BLaER1 treated with 17β-estradiol and CSF1 and Interleukin-3, amounts not matched to agents 10 nM and 100 nM (cell line): ENCODE results near the gene DVL1.

Experiments
- H3K27ac ChIP-seq, 11 experiments: shearing (Covaris generic); formaldehyde crosslinking; 2 replicates each; pipeline ENCODE4 v1.8.1; 2022
- H3K27me3 ChIP-seq, 11 experiments: shearing (Covaris generic); formaldehyde crosslinking; 2 replicates each; pipeline ENCODE4 v1.8.1; 2022
- H3K36me3 ChIP-seq, 11 experiments: shearing (Covaris generic); formaldehyde crosslinking; 2 replicates each; pipeline ENCODE4 v1.8.1; 2022
- H3K4me1 ChIP-seq, 10 experiments: shearing (Covaris generic); formaldehyde crosslinking; 2 replicates each; pipeline ENCODE4 v1.8.1; 2022
- H3K4me2 ChIP-seq, 11 experiments: shearing (Covaris generic); formaldehyde crosslinking; 2 replicates each; pipeline ENCODE4 v1.8.1; 2022
- H3K4me3 ChIP-seq, 10 experiments: shearing (Covaris generic); formaldehyde crosslinking; 2 replicates each; pipeline ENCODE4 v1.8.1; 2022
- H3K9ac ChIP-seq, 11 experiments: shearing (Covaris generic); formaldehyde crosslinking; 2 replicates each; pipeline ENCODE4 v1.8.1; 2022
- H3K9me3 ChIP-seq, 11 experiments: shearing (Covaris generic); formaldehyde crosslinking; replicated peaks in 1 of 11; 2 replicates each; pipeline ENCODE4 v1.8.1; 2022
- H4K20me1 ChIP-seq, 11 experiments: shearing (Covaris generic); formaldehyde crosslinking; 2 replicates each; pipeline ENCODE4 v1.8.1; 2022
- Cebpa-rat ChIP-seq, 11 experiments: shearing (Covaris generic); IDR thresholded peaks; 2 replicates each; pipeline ENCODE4 v1.8.1; 2022

The DVL1 gene

DNA sequence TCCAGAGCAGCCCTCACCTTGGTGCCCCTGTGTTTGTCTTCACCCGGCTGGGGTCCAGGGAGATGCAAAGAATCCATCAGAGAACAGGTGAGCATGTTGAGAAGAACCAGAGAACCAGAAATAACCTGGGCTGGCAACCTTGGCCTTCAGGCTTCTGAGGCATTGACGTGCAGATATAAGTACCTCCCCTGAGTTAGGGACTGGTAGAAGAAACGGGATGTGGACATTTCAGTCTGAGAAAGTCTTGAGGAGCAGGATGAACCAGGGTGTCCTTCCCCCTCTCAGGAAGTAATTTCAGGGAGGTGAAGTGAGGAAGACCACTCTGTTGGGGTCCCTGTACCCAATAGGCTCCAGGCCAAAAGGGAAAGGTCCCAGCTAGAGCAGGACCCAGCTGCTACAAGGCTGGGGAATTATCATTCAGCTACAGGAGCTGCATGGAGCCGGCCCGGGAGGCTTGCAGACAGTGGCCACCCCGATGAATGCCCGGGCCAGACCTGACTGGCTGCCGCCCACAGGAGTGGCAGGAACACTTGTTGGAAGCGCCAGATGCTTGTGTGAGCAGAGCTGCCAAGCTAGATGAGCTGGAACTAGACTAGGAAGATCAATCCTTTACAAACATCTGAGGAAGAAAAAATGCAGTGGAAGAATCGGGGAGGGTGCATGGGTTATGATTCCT lies 27.5 kb upstream of the DVL1 start:
- Histone ChIP-seq H3K4me1 (peaks cover 31 to 37% (median 35%) of the 10 kb centered on the region in 10 experiments), H3K4me2 (peak overlapping the region in 10 of 11 experiments; percentile 66 to 98 (median 86); a peak in 18 of 22 replicates), H3K9ac (peak overlapping the region in 7 of 11 experiments; percentile 91 to 99 (median 99); a peak in 5 of 22 replicates), H4K20me1 (peaks cover 2 to 48% (median 41%) of the 10 kb centered on the region in 11 experiments; a peak in 21 of 22 replicates), H3K27ac (peak overlapping the region in 9 of 11 experiments; percentile 89 to 98 (median 97); a peak in 11 of 22 replicates), H3K36me3 (peaks cover 24 to 52% (median 38%) of the 10 kb centered on the region in 11 experiments), H3K9me3 (no peaks in the 10 kb centered on the region), H3K27me3 (no peaks in the 10 kb centered on the region), H3K4me3 (peak overlapping the region in 2 of 10 experiments; percentile 94 to 98; a peak in 3 of 20 replicates)
- TF ChIP-seq Cebpa-rat (IDR thresholded peaks at IDR 0.05) = no peak

DNA sequence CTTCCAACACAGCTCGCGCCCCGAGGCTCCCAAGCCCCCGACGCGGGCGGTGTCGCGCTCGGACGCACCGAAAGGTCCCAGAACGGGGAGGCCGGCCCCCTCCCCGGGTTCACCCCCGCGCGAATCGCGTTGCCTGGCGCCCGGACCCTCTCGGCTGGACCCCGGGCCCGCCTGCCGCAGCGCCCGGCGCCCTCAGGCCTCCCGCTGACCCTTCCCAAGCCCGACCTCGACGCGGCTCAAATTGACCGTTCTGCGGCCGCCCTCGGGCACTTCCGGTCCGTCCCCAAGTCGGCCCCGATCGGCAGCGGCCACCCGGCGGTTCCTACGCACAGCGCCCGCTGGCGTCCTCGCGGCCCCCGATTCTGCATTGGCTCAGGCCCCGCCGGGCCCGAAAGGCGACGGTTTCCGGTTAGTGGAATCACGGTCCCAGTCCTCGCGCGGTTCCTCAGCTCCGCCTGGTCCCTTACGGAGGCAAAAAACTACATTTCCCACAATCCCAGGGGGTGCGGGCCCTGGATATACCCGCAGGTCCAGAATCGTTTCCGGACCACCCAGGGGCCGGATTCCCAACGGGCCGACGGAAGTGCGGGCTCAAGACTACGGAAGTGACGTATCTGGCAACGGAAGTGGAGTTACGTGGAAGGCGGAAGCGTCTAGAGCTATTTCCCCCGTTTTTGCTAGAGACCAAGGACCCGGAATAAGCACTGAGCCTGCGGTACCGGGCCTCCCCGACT lies 25.9 kb upstream of the DVL1 start, which contains the start of gene AURKAIP1:
TSS of gene AURKAIP1 (minus strand) at position 279 of the 734 bp plus-strand sequence. CDS start 451 bp downstream, outside the sequence.
- H3K4me3 ChIP-seq = peak within 1 kb of the TSS; percentile 80 to 100 (median 96)
- peaks cover 8 to 36% (median 22%) of the 10 kb centered on the region in 11 experiments for H3K36me3 ChIP-seq
- no peak for TF ChIP-seq Cebpa-rat (IDR thresholded peaks at IDR 0.05)
- H3K4me1 ChIP-seq = peaks cover 46 to 53% (median 51%) of the 10 kb centered on the region in 10 experiments
- H3K27me3 ChIP-seq = no peaks in the 10 kb centered on the region
- H3K9ac ChIP-seq = peak within 1 kb of the TSS; percentile 91 to 99 (median 98)
- H3K27ac ChIP-seq = peak within 1 kb of the TSS; percentile 89 to 98 (median 95)
- peaks cover 4 to 46% (median 41%) of the 10 kb centered on the region in 11 experiments; a peak in 21 of 22 replicates for H4K20me1 ChIP-seq
- peak within 1 kb of the TSS; percentile 95 to 100 (median 100) for H3K4me2 ChIP-seq
- H3K9me3 ChIP-seq = no peaks in the 10 kb centered on the region

DNA sequence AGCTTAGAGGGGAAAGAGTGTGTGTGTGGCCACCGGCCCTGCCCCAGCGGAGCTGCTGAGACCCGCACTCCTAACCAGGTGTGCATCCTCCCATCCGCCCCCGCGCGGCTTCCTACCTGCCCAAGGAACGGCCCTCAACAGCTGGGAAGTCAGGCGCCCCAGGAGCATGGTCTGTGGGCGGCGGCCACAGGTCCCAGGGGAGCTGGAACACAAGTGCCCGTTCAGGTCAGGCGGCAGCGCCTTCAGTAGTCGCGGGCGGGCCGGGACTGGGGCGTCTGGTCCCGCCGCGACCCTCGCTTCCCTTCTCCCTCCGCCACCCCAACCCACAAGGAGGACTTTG lies 25.3 kb upstream of the DVL1 start:
- H3K27ac ChIP-seq = peak overlapping the region; percentile 89 to 98 (median 95)
- H3K4me2 ChIP-seq = peak overlapping the region; percentile 95 to 100 (median 100)
- H3K36me3 ChIP-seq = peaks cover 8 to 34% (median 20%) of the 10 kb centered on the region in 11 experiments

DNA sequence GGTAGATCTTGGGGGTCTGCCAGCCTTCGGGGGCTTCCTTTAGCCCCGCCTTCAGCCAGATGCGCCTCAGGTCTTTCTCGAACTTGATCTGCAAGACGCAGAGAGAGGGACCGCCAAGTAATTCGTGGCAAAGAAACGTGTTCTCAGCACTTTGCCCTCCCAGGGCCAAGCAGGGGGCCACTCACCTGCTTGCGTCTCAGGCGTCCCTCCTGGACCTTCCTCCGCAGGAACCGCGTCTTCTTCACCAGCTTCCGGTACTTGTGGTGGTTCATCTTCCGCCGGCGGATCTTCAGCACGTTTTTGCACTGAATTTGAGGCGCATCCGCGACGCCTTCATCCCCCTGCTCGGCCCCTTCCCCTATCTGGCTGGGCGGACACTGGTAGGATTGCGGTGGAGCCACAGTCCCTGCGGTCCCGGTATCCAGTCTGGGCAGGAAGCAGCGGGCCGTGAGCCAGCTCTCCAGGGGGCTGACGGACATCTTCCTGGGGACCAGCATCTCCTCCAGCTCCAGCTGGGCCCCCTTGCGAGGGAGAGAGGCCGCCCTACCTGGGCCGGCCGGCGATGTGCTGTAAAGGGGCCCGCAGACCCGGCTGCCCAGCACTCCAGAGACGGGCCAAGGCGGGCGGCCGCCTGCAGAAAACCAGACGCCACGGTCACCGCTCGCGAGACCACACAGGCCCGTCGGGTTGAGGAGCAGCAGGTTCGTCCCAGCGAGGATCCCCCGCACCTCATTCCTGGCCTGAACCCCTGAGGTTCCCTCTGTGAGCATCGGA lies 24.8 kb upstream of the DVL1 start:
- peak overlapping the region; percentile 91 to 99 (median 98) for H3K9ac ChIP-seq
- H4K20me1 ChIP-seq = peaks cover 4 to 45% (median 41%) of the 10 kb centered on the region in 11 experiments; a peak in 21 of 22 replicates
- no peaks in the 10 kb centered on the region for H3K9me3 ChIP-seq
- peak overlapping the region; percentile 80 to 100 (median 96) for H3K4me3 ChIP-seq
- no peak for TF ChIP-seq Cebpa-rat (IDR thresholded peaks at IDR 0.05)
- peaks cover 8 to 34% (median 20%) of the 10 kb centered on the region in 11 experiments for H3K36me3 ChIP-seq
- peak overlapping the region; percentile 95 to 100 (median 100) for H3K4me2 ChIP-seq
- H3K4me1 ChIP-seq = peaks cover 46 to 62% (median 59%) of the 10 kb centered on the region in 10 experiments
- H3K27ac ChIP-seq = peak overlapping the region; percentile 89 to 98 (median 95)
- H3K27me3 ChIP-seq = no peaks in the 10 kb centered on the region

More for the DNA sequence above, 25.3 kb upstream of the DVL1 start:
- H3K9ac ChIP-seq = peak overlapping the region; percentile 91 to 99 (median 98)
- H3K4me1 ChIP-seq = peaks cover 46 to 57% (median 56%) of the 10 kb centered on the region in 10 experiments
- H4K20me1 ChIP-seq = peaks cover 4 to 45% (median 41%) of the 10 kb centered on the region in 11 experiments; a peak in 21 of 22 replicates
- no peaks in the 10 kb centered on the region for H3K27me3 ChIP-seq
- no peaks in the 10 kb centered on the region for H3K9me3 ChIP-seq
- peak overlapping the region; percentile 80 to 100 (median 96) for H3K4me3 ChIP-seq
- TF ChIP-seq Cebpa-rat (IDR thresholded peaks at IDR 0.05) = no peak

DNA sequence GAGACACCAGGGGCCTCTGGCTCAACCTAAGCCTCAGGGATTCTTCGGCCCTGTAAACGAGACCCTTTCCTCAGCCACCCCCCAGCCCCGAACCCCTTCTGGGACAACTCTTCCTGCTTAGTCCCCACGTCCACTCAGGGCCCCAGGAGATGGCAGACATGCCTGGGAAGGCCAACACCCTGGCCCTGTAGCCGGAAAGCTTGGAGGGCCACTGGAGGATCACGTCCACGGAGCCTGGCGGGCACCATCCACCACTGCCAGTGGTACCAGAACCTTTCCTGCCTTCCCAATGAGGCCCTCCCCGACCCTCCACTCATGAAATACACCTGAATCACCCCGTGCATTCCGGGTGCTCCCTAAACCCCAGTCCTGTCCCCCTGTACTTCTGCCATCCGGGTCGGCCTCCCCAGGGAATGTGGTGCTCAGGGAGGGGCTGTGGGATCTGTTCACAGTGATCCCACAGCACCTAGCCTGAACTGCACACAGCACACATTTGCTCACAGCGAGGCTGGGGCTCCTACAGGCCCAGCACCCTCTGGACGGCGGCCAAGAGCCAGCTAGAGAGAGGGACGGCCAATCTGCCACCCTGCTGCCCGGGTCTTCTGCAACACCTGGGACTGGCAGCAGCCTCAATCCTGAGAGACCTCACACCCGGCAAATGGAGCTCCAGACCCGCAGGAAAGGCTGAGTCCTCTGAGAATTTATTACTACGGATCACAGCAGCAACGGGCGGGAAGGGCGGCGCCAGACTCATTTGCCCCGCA lies 24.0 kb upstream of the DVL1 start:
- Histone ChIP-seq H3K4me1 (peaks cover 46 to 62% (median 59%) of the 10 kb centered on the region in 10 experiments), H3K9ac (peak overlapping the region; percentile 91 to 99 (median 98))

DNA sequence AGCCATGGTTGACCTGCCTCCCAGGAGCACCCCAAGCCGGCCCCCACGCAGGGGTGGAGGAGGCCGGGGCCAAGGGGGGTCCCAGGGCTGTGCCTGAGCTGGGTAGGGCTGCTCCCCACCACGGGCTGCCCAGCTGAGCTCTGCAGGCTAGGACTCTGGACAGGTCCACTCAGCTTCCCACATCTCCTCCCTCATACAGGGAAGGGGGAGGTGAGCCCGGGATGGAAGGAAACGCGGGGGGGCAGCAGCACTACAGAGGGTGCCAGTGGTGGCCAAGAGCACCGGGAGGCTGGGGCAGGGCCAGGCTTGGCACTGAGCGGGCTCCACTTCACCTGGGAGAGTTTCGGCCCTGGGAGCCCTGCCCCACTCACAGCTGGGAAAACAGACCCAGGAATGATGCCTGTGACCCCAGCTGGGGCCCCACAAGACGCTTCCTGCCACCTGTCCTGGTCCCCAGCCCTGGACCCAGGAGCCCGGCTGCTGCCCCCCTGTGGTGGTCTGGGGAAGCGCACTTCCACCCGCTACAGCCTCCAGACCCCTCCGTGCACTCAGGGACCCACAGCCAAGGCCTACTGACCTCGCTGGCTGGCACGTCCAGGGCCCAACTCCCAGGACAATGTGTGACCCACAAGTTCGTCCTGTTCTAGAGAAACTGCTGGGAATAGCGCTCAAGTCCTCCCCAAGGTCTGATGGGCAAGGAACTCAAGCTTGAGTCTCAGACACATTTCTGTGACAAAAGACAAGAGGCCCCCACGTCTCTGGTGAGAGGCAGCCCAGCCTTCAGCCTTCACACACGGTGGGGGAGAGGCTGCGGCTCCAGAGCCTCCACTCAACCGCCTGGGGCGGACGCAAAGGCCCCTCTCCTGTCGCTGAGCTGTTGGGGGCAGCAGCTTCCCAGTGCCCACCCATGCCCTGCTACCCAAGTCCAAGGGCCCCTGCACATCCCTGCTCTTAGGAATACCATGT lies 22.8 kb upstream of the DVL1 start:
- Histone ChIP-seq H3K27ac (peak overlapping the region in 10 of 11 experiments; percentile 40 to 97 (median 77); a peak in 19 of 22 replicates), H3K9ac (peak overlapping the region; percentile 53 to 99 (median 97); a peak in 21 of 22 replicates), H4K20me1 (peaks cover 4 to 45% (median 41%) of the 10 kb centered on the region in 11 experiments; a peak in 21 of 22 replicates), H3K4me2 (peak overlapping the region; percentile 95 to 100 (median 100)), H3K9me3 (peaks cover 0 to 9% (median 5%) of the 10 kb centered on the region in 11 experiments; a peak in 17 of 22 replicates), H3K4me3 (peak overlapping the region in 9 of 10 experiments; percentile 33 to 84 (median 49); a peak in 16 of 20 replicates), H3K4me1 (peaks cover 46 to 62% (median 59%) of the 10 kb centered on the region in 10 experiments), H3K27me3 (no peaks in the 10 kb centered on the region), H3K36me3 (peaks cover 8 to 31% (median 20%) of the 10 kb centered on the region in 11 experiments)
- TF ChIP-seq Cebpa-rat (IDR thresholded peaks at IDR 0.05) = no peak

More for the DNA sequence above, 24.0 kb upstream of the DVL1 start:
- Histone ChIP-seq H3K27me3 (no peaks in the 10 kb centered on the region), H3K4me2 (peak overlapping the region; percentile 95 to 100 (median 100)), H3K4me3 (peak overlapping the region; percentile 80 to 100 (median 96); a peak in 19 of 20 replicates), H3K9me3 (no peaks in the 10 kb centered on the region), H3K27ac (peak overlapping the region in 6 of 11 experiments; percentile 80 to 97 (median 94); a peak in 9 of 22 replicates), H4K20me1 (peaks cover 4 to 45% (median 41%) of the 10 kb centered on the region in 11 experiments; a peak in 21 of 22 replicates), H3K36me3 (peaks cover 8 to 34% (median 20%) of the 10 kb centered on the region in 11 experiments)
- TF ChIP-seq Cebpa-rat (IDR thresholded peaks at IDR 0.05) = no peak
